NB4 (cell line): ENCODE data around the gene SFTA2.

Source experiments
- CTCF ChIP-seq: IDR thresholded peaks from one replicate; pipeline ENCODE4 v1.5.1; 2012; ENCODE audit warnings: low read depth, low read length
- POLR2A ChIP-seq: IDR thresholded peaks from 2 replicates; pipeline ENCODE4 v1.6.1; 2011; ENCODE audit warnings: mild to moderate bottlenecking; ENCODE audit not compliant: insufficient read length; ENCODE audit errors: extremely low read depth

- TF ChIP-seq CTCF, result no peak
- TF ChIP-seq POLR2A, result no peak
Observed at GRCh38 chr6:30900863-30901417, 31.0 kb downstream of the SFTA2 start.
